Measurements from ENCODE around the gene REG3A. TPM values are rescaled to one million over a fixed set of nuclear protein-coding genes. Genes with fewer than 3 reads are reported as not detected.

Gene REG3A
- total and polyA plus RNA-seq, 10 of the 15 experiments (the other 5 are each of a cell fraction or from before 2014, with no cell fraction given), result 0.62 TPM; not detected in 9

DNA sequence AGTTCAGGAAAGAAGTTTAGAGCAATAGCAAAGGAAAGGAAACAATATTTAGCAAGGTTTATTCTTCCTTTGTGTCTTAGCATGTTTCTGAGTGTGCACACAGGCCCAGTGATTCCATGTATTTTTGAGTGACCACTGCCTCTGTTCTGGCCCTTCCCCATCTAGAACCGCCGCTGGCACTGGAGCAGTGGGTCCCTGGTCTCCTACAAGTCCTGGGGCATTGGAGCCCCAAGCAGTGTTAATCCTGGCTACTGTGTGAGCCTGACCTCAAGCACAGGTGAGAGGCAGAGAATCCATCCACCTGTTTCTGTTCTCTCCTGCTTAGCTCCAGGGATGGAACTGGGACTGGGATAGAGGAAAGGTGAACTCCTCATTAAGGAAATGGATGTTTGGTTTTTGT lies 36.9 kb downstream of the REG3A start:
- no peaks in the 10 kb centered on the region for H3K27me3 ChIP-seq (replicated peaks in 1 of 2; ENCODE audit: control insufficient read depth in 2 of 2, insufficient read depth in 2 of 2, low read length in 1 of 2)
- BruUV-seq (replicated peaks), result no TSS peak
- no peak overlapping the region for H3K4me3 ChIP-seq
- intact Hi-C loops (cut with micrococcal nuclease; ENCODE audit: unreplicated experiment), result no loop called here
- no peak overlapping the region for H3K4me2 ChIP-seq (ENCODE audit: control insufficient read depth, insufficient read depth)
- no peaks in the 10 kb centered on the region for H4K20me1 ChIP-seq (ENCODE audit: control insufficient read depth, insufficient read depth)
- RAD21 ChIA-PET (ENCODE audit: unreplicated experiment), result no interaction called here
- H2AFZ ChIP-seq (ENCODE audit: control insufficient read depth, low read depth, low read length), result no peak overlapping the region
- no peaks in the 10 kb centered on the region for H3K36me3 ChIP-seq (ENCODE audit: control insufficient read depth in 2 of 2, insufficient read depth in 2 of 2, low read length in 1 of 2)
- H3K4me1 ChIP-seq (ENCODE audit: control insufficient read depth, insufficient read depth, low read length), result no peaks in the 10 kb centered on the region
- H3K27ac ChIP-seq (ENCODE audit: control insufficient read depth, insufficient read depth), result no peak overlapping the region
- no peaks in the 10 kb centered on the region for H3K79me2 ChIP-seq (ENCODE audit: control insufficient read depth, insufficient read depth, low read length)
- ATAC-seq (no peak), DNase-seq (ENCODE audit: low read depth, low spot score) (no peak), FAIRE-seq (no peak)
- SMC1A ChIA-PET (ENCODE audit: uncharacterized antibody, unreplicated experiment), result no interaction called here
- POLR2A ChIA-PET, result no interaction called here
- 0% methylated on average over 2 of the region's 2 CpGs for WGBS (ENCODE audit: insufficient coverage, insufficient replicate concordance, low lambda C conversion rate, missing lambda C conversion rate)
- no peaks in the 10 kb centered on the region for H3K9me3 ChIP-seq (replicated peaks; ENCODE audit: control insufficient read depth, insufficient read depth, low read length)
- in situ Hi-C loops (cut with MboI), result no loop called here
- TF ChIP-seq SMAD1 (IDR thresholded peaks at IDR 0.05; ENCODE audit: low read depth, partially characterized antibody) (no peak), ZBED1 (IDR thresholded peaks at IDR 0.05; ENCODE audit: borderline replicate concordance) (no peak), ATF7 (IDR thresholded peaks at IDR 0.05; ENCODE audit: low read depth) (no peak), TCF7 (IDR thresholded peaks at IDR 0.05; ENCODE audit: borderline replicate concordance) (no peak), HCFC1 (IDR thresholded peaks at IDR 0.05; ENCODE audit: low read length) (no peak), MEF2A (IDR thresholded peaks at IDR 0.05; ENCODE audit: insufficient read depth, low read depth, low read length) (no peak), CHD1 (IDR thresholded peaks at IDR 0.05; ENCODE audit: low read depth, low read length) (no peak), TARDBP (IDR thresholded peaks at IDR 0.05; ENCODE audit: borderline replicate concordance) (no peak), ZSCAN29 (IDR thresholded peaks at IDR 0.05) (no peak)
- TF ChIP-seq, protein P1, sequence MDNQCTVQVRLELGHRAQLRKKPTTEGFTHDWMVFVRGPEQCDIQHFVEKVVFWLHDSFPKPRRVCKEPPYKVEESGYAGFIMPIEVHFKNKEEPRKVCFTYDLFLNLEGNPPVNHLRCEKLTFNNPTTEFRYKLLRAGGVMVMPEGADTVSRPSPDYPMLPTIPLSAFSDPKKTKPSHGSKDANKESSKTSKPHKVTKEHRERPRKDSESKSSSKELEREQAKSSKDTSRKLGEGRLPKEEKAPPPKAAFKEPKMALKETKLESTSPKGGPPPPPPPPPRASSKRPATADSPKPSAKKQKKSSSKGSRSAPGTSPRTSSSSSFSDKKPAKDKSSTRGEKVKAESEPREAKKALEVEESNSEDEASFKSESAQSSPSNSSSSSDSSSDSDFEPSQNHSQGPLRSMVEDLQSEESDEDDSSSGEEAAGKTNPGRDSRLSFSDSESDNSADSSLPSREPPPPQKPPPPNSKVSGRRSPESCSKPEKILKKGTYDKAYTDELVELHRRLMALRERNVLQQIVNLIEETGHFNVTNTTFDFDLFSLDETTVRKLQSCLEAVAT (IDR thresholded peaks at IDR 0.05), result no peak
- TF ChIP-seq, protein P2, sequence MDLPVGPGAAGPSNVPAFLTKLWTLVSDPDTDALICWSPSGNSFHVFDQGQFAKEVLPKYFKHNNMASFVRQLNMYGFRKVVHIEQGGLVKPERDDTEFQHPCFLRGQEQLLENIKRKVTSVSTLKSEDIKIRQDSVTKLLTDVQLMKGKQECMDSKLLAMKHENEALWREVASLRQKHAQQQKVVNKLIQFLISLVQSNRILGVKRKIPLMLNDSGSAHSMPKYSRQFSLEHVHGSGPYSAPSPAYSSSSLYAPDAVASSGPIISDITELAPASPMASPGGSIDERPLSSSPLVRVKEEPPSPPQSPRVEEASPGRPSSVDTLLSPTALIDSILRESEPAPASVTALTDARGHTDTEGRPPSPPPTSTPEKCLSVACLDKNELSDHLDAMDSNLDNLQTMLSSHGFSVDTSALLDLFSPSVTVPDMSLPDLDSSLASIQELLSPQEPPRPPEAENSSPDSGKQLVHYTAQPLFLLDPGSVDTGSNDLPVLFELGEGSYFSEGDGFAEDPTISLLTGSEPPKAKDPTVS (IDR thresholded peaks at IDR 0.05; ENCODE audit: low read depth, low read length), result no peak
- TF ChIP-seq, protein P3, sequence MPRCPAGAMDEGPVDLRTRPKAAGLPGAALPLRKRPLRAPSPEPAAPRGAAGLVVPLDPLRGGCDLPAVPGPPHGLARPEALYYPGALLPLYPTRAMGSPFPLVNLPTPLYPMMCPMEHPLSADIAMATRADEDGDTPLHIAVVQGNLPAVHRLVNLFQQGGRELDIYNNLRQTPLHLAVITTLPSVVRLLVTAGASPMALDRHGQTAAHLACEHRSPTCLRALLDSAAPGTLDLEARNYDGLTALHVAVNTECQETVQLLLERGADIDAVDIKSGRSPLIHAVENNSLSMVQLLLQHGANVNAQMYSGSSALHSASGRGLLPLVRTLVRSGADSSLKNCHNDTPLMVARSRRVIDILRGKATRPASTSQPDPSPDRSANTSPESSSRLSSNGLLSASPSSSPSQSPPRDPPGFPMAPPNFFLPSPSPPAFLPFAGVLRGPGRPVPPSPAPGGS (IDR thresholded peaks at IDR 0.05; ENCODE audit: borderline replicate concordance, insufficient read depth, low read depth, low read length, poor library complexity, severe bottlenecking), result no peak
- CTCF ChIA-PET, result no interaction called here
- no peak overlapping the region for H3K9ac ChIP-seq (ENCODE audit: control insufficient read depth, insufficient read depth, low read length)
